ENCODE data around the gene LRPPRC.
"Not testable (repeated sequence)": the region's sequence is repeated elsewhere in the genome, so short reads cannot be mapped to it uniquely, and the experiment has no call there.

The LRPPRC gene

GRCh38 chr2:43977677-43978375 is 18.0 kb downstream of the LRPPRC start:
- DNase-seq, result no peak

GRCh38 chr2:43960921-43961320 is 34.9 kb downstream of the LRPPRC start:
- DNase-seq, result no peak

GRCh38 chr2:43958397-43959275 is 37.2 kb downstream of the LRPPRC start:
- no peak for DNase-seq

- no peak for DNase-seq
Observed at GRCh38 chr2:43950383-43951008, 45.3 kb downstream of the LRPPRC start.

- DNase-seq, result no peak
Observed at GRCh38 chr2:43948370-43948769, 47.4 kb downstream of the LRPPRC start.

- DNase-seq, result no peak
Observed at GRCh38 chr2:43946685-43947084, 49.1 kb downstream of the LRPPRC start.

GRCh38 chr2:43945439-43945838 is 50.4 kb downstream of the LRPPRC start:
- no peak for DNase-seq

GRCh38 chr2:43944915-43945314 is 50.9 kb downstream of the LRPPRC start:
- no peak for DNase-seq

GRCh38 chr2:43943809-43944452 is 51.9 kb downstream of the LRPPRC start:
- no peak for DNase-seq

- no peak for DNase-seq
Observed at GRCh38 chr2:43943323-43943722, 52.5 kb downstream of the LRPPRC start.

GRCh38 chr2:43942881-43943280 is 52.9 kb downstream of the LRPPRC start:
- no peak for DNase-seq

- DNase-seq, result no peak
Observed at GRCh38 chr2:43941966-43942365, 53.8 kb downstream of the LRPPRC start.

GRCh38 chr2:43941359-43941758 is 54.4 kb downstream of the LRPPRC start:
- DNase-seq, result no peak

- no peak for DNase-seq
Observed at GRCh38 chr2:43939695-43940256, 56.0 kb downstream of the LRPPRC start.

- DNase-seq, result no peak
Observed at GRCh38 chr2:43937269-43937820, 58.4 kb downstream of the LRPPRC start.

- DNase-seq, result no peak
Observed at GRCh38 chr2:43934567-43934966, 61.2 kb downstream of the LRPPRC start.

- DNase-seq, result no peak
Observed at GRCh38 chr2:43931293-43931692, 64.5 kb downstream of the LRPPRC start.

- no peak for DNase-seq
Observed at GRCh38 chr2:43927442-43927841, 68.3 kb downstream of the LRPPRC start.

- DNase-seq, result no peak
Observed at GRCh38 chr2:43925431-43925830, 70.4 kb downstream of the LRPPRC start.

- DNase-seq, result no peak
Observed at GRCh38 chr2:43924463-43924862, 71.3 kb downstream of the LRPPRC start.

- DNase-seq, result not testable (repeated sequence)
Observed at GRCh38 chr2:43911136-43911790, 84.5 kb downstream of the LRPPRC start.
